Naive thymus-derived CD4-positive, alpha-beta T cell (primary cell): Measurements from ENCODE around the gene INTS4. TPM values are rescaled to one million over a fixed set of nuclear protein-coding genes. Genes with fewer than 3 reads are reported as not detected.
"Not testable (repeated sequence)": the region's sequence is repeated elsewhere in the genome, so short reads cannot be mapped to it uniquely, and the experiment has no call there.

Source experiments
- ATAC-seq: fragments of 150-1000 bp; cut with Tn5 transposase; 2 replicates; pipeline ENCODE4 v1.10.0; 2021; ENCODE audit warnings: mild to moderate bottlenecking, moderate library complexity
- CTCF ChIA-PET: fragments of 350-600 bp; sonication (Branson Sonifier 250); formaldehyde crosslinking; loops from one replicate; lab custom pipeline; 2021; ENCODE audit warnings: antibody characterized with exemption; lab: Charles Lee
- POLR2A ChIA-PET: fragments of 350-600 bp; sonication (Branson Sonifier 250); formaldehyde crosslinking; loops from one replicate; lab custom pipeline; 2021; ENCODE audit warnings: antibody characterized with exemption, inconsistent platforms; lab: Charles Lee
- DNase-seq, 9 donors: peaks; one replicate each; pipeline versions ENCODE4 v3.0.0 to v3.0.0-alpha.2; 2020 to 2022; ENCODE audit warnings: mixed read lengths in 1 of 9
- H3K27ac ChIP-seq: one replicate; pipeline ENCODE4 v1.7.0; 2013; ENCODE audit warnings: mild to moderate bottlenecking, low read depth, low read length, moderate library complexity
- H3K27me3 ChIP-seq, 2 donors: one replicate each; pipeline ENCODE4 v1.7.0; 2013; ENCODE audit warnings: low read length in 2 of 2, mild to moderate bottlenecking in 2 of 2, moderate library complexity in 2 of 2; ENCODE audit not compliant: control insufficient read depth in 2 of 2, insufficient read depth in 2 of 2
- H3K36me3 ChIP-seq, 3 experiments: 1 replicate in 2 of 3; 2 replicates in 1 of 3; pipeline ENCODE4 v1.7.0; 2013; ENCODE audit warnings: low read length in 3 of 3, mild to moderate bottlenecking in 3 of 3, moderate library complexity in 1 of 3; ENCODE audit not compliant: insufficient read depth in 3 of 3, control insufficient read depth in 2 of 3
- H3K4me1 ChIP-seq, 2 donors: one replicate each; pipeline ENCODE4 v1.7.0; 2013; ENCODE audit warnings: low read length in 2 of 2, mild to moderate bottlenecking in 2 of 2, moderate library complexity in 1 of 2; ENCODE audit not compliant: control insufficient read depth in 2 of 2, insufficient read depth in 2 of 2
- H3K4me3 ChIP-seq: 2 replicates; pipeline ENCODE4 v1.7.0; 2013; ENCODE audit warnings: mild to moderate bottlenecking, low read length
- H3K9me3 ChIP-seq, 3 experiments: 1 replicate in 2 of 3; 2 replicates in 1 of 3; pipeline ENCODE4 v1.7.0; 2013; ENCODE audit warnings: low read length in 3 of 3; ENCODE audit not compliant: control insufficient read depth in 2 of 3
- H3K27ac Mint-ChIP-seq, 9 donors: one replicate each; pipeline ENCODE4 v1.8.0; 2020 to 2022; ENCODE audit warnings: mixed read lengths in 9 of 9, mild to moderate bottlenecking in 8 of 9, moderate library complexity in 5 of 9, inconsistent platforms in 2 of 9
- H3K27me3 Mint-ChIP-seq, 5 donors: one replicate each; pipeline ENCODE4 v1.8.0; 2021 to 2022; ENCODE audit warnings: mixed read lengths in 5 of 5, mild to moderate bottlenecking in 1 of 5
- H3K36me3 Mint-ChIP-seq, 5 donors: one replicate each; pipeline ENCODE4 v1.8.0; 2020 to 2022; ENCODE audit warnings: mixed read lengths in 5 of 5, mild to moderate bottlenecking in 3 of 5, inconsistent platforms in 1 of 5
- H3K4me1 Mint-ChIP-seq, 7 donors: one replicate each; pipeline ENCODE4 v1.8.0; 2020 to 2022; ENCODE audit warnings: mixed read lengths in 7 of 7, mild to moderate bottlenecking in 3 of 7, inconsistent platforms in 1 of 7
- H3K4me3 Mint-ChIP-seq, 10 donors: one replicate each; pipeline ENCODE4 v1.8.0; 2020 to 2022; ENCODE audit warnings: mild to moderate bottlenecking in 10 of 10, mixed read lengths in 10 of 10, moderate library complexity in 6 of 10, inconsistent platforms in 2 of 10
- H3K9me3 Mint-ChIP-seq, 11 donors: one replicate each; pipeline ENCODE4 v1.8.0; 2020 to 2022; ENCODE audit warnings: mixed read lengths in 11 of 11, mild to moderate bottlenecking in 4 of 11, inconsistent platforms in 1 of 11, moderate library complexity in 1 of 11
- intact Hi-C, 2 donors: fragments of 100-400 bp; cut with micrococcal nuclease; formaldehyde crosslinking; loops; one replicate each; pipeline ENCODE4 v1.15.1; 2023
- polyA plus RNA-seq, 2 donors: library from polyadenylated mRNA; unstranded; fragments of 300-500 nt; fragmentation: Illumina TruSeq; gene quantifications; one replicate each; pipeline ENCODE4 v1.2.3, GENCODE V29; 2021
- total RNA-seq, 6 experiments: library from RNA in 5 of 6; stranded (reverse) in 5 of 6; gene quantifications; 1 replicate in 5 of 6; 2 replicates in 1 of 6; pipeline ENCODE4 v1.2.3 and lab custom pipeline; 2021 to 2026

INTS4 gene
- total and polyA plus RNA-seq, 7 experiments from 2014 or later: 40.9 to 87.0 (median 61.6) TPM

GRCh38 chr11:77999446-78000030, 5.1 kb upstream of the INTS4 start:
- Mint-ChIP-seq H3K36me3 (no peaks in the 10 kb centered on the region), H3K4me1 (peaks cover 0 to 10% (median 8%) of the 10 kb centered on the region in 7 donors), H3K9me3 (peaks cover 0 to 1% (median 0%) of the 10 kb centered on the region in 11 donors), H3K4me3 (no peak overlapping the region), H3K27me3 (peaks cover 0 to 16% (median 0%) of the 10 kb centered on the region in 5 donors), H3K27ac (no peak overlapping the region)
- no peak for DNase-seq
- ATAC-seq: no peak
- POLR2A ChIA-PET: no interaction called here
- Histone ChIP-seq H3K36me3 (no peaks in the 10 kb centered on the region), H3K4me1 (peaks cover 7 to 10% of the 10 kb centered on the region in 2 donors), H3K9me3 (no peaks in the 10 kb centered on the region), H3K27me3 (no peaks in the 10 kb centered on the region), H3K4me3 (no peak overlapping the region), H3K27ac (no peak overlapping the region)
- intact Hi-C loops: loop anchor here (1.0 to 10.0 kb wide), 3 partner anchors 223 to 955 kb away; partner anchors contain the start of gene PAK1 (in 1 of the 2)
- CTCF ChIA-PET: no interaction called here

- Mint-ChIP-seq H3K27ac (peak overlapping the region; percentile 86 to 99 (median 97)), H3K4me3 (peak overlapping the region; percentile 87 to 96 (median 94)), H3K27me3 (no peaks in the 10 kb centered on the region), H3K9me3 (no peaks in the 10 kb centered on the region), H3K4me1 (peaks cover 10 to 46% (median 28%) of the 10 kb centered on the region in 7 donors), H3K36me3 (peaks cover 0 to 6% (median 0%) of the 10 kb centered on the region in 5 donors)
- Histone ChIP-seq H3K36me3 (peaks cover 0 to 14% (median 0%) of the 10 kb centered on the region in 3 experiments), H3K4me3 (peak overlapping the region; percentile 88), H3K4me1 (peaks cover 16 to 18% of the 10 kb centered on the region in 2 donors), H3K9me3 (no peaks in the 10 kb centered on the region), H3K27ac (peak overlapping the region; percentile 84), H3K27me3 (no peaks in the 10 kb centered on the region)
- POLR2A ChIA-PET: interaction anchor here (1.2 to 1.9 kb wide), 6 partner anchors 85 to 194 kb away, joined by 3 to 26 read pairs (median 10); partner anchors contain the start of genes ALG8, KCTD21, NDUFC2 and RSF1
- ATAC-seq: no peak
- intact Hi-C loops: loop anchor here (1.0 to 10.0 kb wide), 12 partner anchors 52 to 1613 kb away; partner anchors contain the start of genes ALG8 (in 2 of the 2), CLNS1A (in 2 of the 2), GAB2 (in 2 of the 2) and KCTD21 (in 2 of the 2)
- CTCF ChIA-PET: interaction anchor here (0.6 kb wide), 1 partner anchor 212 kb away, joined by 3 read pairs; no protein-coding TSS in a partner anchor
- DNase-seq: no peak
These were observed 566 bp downstream of the INTS4 start for GRCh38 chr11:77993902-77994301.

DNA sequence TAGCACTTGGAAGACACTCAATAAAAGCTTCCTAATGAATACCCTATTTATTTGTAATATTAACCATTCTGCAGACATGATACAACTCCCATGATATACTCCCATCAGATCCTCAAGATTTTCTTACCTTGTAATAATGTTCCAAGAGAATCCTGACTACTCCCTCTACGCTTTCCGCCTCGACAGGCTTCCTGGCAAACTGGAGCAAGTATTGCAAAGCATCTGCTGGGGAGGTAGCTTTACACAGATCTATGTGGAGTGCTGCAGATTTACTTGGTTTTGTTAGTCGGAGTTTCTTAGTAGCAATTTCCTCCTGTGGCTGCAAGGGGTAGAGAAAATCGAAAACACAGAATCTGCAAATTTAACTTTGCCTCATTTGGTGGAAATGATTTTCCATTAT, 3.5 kb downstream of the INTS4 start:
- Mint-ChIP-seq H3K36me3 (peaks cover 4 to 30% (median 23%) of the 10 kb centered on the region in 5 donors), H3K27ac (no peak overlapping the region), H3K9me3 (peaks cover 0 to 7% (median 0%) of the 10 kb centered on the region in 11 donors), H3K4me1 (peaks cover 14 to 58% (median 33%) of the 10 kb centered on the region in 7 donors), H3K4me3 (no peak overlapping the region), H3K27me3 (no peaks in the 10 kb centered on the region)
- ChIA-PET CTCF (no interaction called here), POLR2A (no interaction called here)
- Histone ChIP-seq H3K4me1 (peaks cover 16 to 18% of the 10 kb centered on the region in 2 donors), H3K36me3 (peaks cover 0 to 36% (median 10%) of the 10 kb centered on the region in 3 experiments), H3K4me3 (no peak overlapping the region), H3K27me3 (no peaks in the 10 kb centered on the region), H3K9me3 (no peaks in the 10 kb centered on the region), H3K27ac (no peak overlapping the region)
- no peak for ATAC-seq
- intact Hi-C loops: loop anchor here (5.0 to 10.0 kb wide), 3 partner anchors 426 to 946 kb away; partner anchors contain the start of genes GAB2 (in 1 of the 2) and PAK1 (in 1 of the 2)
- DNase-seq: no peak

GRCh38 chr11:77986456-77986855, 8.0 kb downstream of the INTS4 start:
- H3K27ac Mint-ChIP-seq, H3K4me3 ChIP-seq, ATAC-seq, H3K27ac ChIP-seq, CTCF ChIA-PET, intact Hi-C loops, DNase-seq, H3K9me3 ChIP-seq, H3K27me3 Mint-ChIP-seq, H3K4me3 Mint-ChIP-seq, H3K9me3 Mint-ChIP-seq, H3K27me3 ChIP-seq, H3K4me1 ChIP-seq: not testable (repeated sequence)
- POLR2A ChIA-PET: interaction anchor here (0.6 kb wide), 1 partner anchor 450 kb away, joined by 3 read pairs; no protein-coding TSS in a partner anchor
- peaks cover 11 to 55% (median 34%) of the 10 kb centered on the region in 7 donors for H3K4me1 Mint-ChIP-seq
- peaks cover 0 to 62% (median 10%) of the 10 kb centered on the region in 3 experiments for H3K36me3 ChIP-seq
- peaks cover 16 to 66% (median 55%) of the 10 kb centered on the region in 5 donors for H3K36me3 Mint-ChIP-seq

DNA sequence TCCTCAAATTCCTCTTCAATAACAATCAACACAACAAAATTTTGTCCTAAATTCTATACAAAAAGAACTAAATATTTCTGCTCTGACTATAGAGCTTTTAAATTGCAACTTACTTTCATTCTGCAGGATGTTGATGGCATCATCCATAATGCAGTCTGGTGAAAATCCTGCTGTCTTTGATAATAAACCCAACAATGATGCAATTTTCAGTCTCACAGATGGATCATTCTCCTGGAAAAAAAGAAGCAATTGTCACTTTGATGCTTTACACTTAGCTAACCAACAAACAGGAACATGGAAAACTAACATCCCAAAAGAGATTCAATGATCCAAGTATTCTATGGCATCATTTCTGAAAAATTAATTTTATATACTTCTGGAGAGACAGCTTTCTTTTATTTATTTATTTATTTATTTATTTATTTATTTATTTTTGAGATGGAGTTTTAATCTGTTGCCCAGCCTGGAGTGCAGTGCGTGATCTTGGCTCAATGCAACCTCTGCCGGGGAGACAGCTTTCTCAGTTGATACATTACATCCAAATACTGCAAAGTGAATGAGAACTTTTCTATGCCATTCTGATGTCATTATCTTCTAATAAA, 13.0 kb downstream of the INTS4 start:
- no peaks in the 10 kb centered on the region for H3K9me3 ChIP-seq
- intact Hi-C loops: no loop called here
- peaks cover 0 to 4% (median 0%) of the 10 kb centered on the region in 11 donors for H3K9me3 Mint-ChIP-seq
- H3K4me1 Mint-ChIP-seq: peaks cover 12 to 44% (median 21%) of the 10 kb centered on the region in 7 donors
- ATAC-seq (no peak), DNase-seq (no peak)
- no peaks in the 10 kb centered on the region for H3K27me3 ChIP-seq
- no peaks in the 10 kb centered on the region for H3K27me3 Mint-ChIP-seq
- no peak overlapping the region for H3K27ac Mint-ChIP-seq
- no peak overlapping the region for H3K4me3 ChIP-seq
- H3K4me3 Mint-ChIP-seq: no peak overlapping the region
- H3K36me3 ChIP-seq: peaks cover 10 to 63% (median 17%) of the 10 kb centered on the region in 3 experiments
- H3K27ac ChIP-seq: no peak overlapping the region
- ChIA-PET POLR2A (interaction anchor here (0.6 to 0.8 kb wide), 4 partner anchors 158 to 315 kb away, joined by 3 to 4 read pairs (median 3); partner anchors contain the start of gene ALG8), CTCF (interaction anchor here (0.6 kb wide), 1 partner anchor 211 kb away, joined by 3 read pairs; no protein-coding TSS in a partner anchor)
- no peaks in the 10 kb centered on the region for H3K4me1 ChIP-seq
- H3K36me3 Mint-ChIP-seq: peaks cover 25 to 62% (median 50%) of the 10 kb centered on the region in 5 donors

GRCh38 chr11:77968337-77968736, 26.1 kb downstream of the INTS4 start:
- ATAC-seq (no peak), DNase-seq (no peak)
- Mint-ChIP-seq H3K9me3 (no peaks in the 10 kb centered on the region), H3K36me3 (peaks cover 6 to 40% (median 10%) of the 10 kb centered on the region in 5 donors), H3K4me3 (no peak overlapping the region), H3K27ac (no peak overlapping the region), H3K4me1 (no peaks in the 10 kb centered on the region), H3K27me3 (no peaks in the 10 kb centered on the region)
- intact Hi-C loops: no loop called here
- CTCF ChIA-PET: no interaction called here
- Histone ChIP-seq H3K27me3 (no peaks in the 10 kb centered on the region), H3K4me1 (no peaks in the 10 kb centered on the region), H3K27ac (no peak overlapping the region), H3K36me3 (peaks cover 0 to 19% (median 4%) of the 10 kb centered on the region in 3 experiments), H3K4me3 (no peak overlapping the region), H3K9me3 (no peaks in the 10 kb centered on the region)
- POLR2A ChIA-PET: no interaction called here
